ENCODE data around the gene GRAMD1B. TPM values are rescaled to one million over a fixed set of nuclear protein-coding genes. Genes with fewer than 3 reads are reported as not detected.
"Not testable (repeated sequence)": the region's sequence is repeated elsewhere in the genome, so short reads cannot be mapped to it uniquely, and the experiment has no call there.

The GRAMD1B gene
- total RNA-seq, 1 donor from 2014 or later, result 8.5 TPM

DNA sequence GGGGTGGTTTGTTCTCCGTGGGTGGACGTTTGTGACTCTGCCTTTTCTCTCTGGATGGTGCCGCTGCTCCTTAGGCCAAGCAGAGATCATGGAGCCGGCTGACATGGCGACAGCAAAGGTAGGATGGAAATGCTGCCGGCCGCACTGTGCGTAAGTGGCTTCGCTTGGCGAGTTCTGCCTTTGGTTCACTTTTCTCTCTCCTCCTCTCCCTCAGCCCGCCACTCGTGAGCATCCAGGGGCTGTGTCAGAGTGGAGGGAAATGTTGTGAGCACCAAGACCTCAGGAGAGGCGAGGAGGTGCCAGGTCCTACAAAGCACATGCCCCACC is 80.5 kb downstream of the GRAMD1B start:
- Mint-ChIP-seq H3K9me3 (no peaks in the 10 kb centered on the region), H3K4me1 (peaks cover 34% of the 10 kb centered on the region), H3K27ac (ENCODE audit: unreplicated experiment) (no peak overlapping the region), H3K4me3 (no peak overlapping the region), H3K27me3 (ENCODE audit: low read depth) (no peaks in the 10 kb centered on the region), H3K36me3 (ENCODE audit: low read depth) (no peaks in the 10 kb centered on the region)
- no peak for TF ChIP-seq CTCF (conservative IDR thresholded peaks at IDR 0.05)
- no peak for DNase-seq (ENCODE audit: low read depth, low spot score)

DNA sequence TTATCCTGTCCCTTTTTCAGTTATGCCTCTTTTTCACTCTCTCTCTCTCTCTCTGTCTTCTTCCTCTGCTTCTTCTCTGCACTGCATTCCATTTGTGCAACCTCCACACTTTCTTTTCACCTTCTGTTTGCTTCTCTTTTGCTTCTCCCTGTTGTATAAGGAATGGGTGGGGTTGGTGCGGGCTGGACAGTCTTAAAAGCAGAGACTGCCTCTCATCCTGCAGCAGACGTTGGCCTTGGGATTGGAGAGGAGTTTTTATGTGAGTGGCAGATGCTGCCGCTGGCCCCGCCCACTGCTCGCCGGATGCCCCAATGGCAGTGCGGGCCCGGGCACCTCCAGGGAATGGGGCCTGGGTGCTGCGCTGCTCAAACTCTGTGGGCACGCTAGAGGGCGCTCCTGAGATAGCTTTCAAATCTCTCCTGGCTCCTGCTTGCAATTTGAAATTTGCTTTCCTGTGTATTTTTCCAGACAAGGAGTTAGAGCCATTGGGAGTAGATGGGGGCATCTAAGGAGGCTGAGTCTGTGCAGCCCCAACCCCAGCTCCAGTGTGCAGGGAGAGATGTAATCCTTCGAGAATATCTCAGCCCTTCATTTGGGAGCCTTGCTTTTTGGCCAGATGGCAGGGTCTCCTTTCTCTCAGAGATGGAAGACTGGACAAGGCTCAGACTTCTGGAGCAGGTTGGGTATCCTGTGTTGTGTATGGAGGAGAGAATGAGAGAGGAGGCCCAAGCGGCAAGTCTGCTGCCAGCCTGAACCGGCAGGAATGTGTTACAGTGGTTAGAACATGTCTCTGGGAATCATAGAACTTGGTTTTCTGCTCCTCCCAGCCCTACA is 81.2 kb downstream of the GRAMD1B start:
- peaks cover 27% of the 10 kb centered on the region for H3K4me1 Mint-ChIP-seq
- TF ChIP-seq CTCF (conservative IDR thresholded peaks at IDR 0.05), result peak; percentile 94
- H3K9me3 Mint-ChIP-seq, result no peaks in the 10 kb centered on the region
- no peaks in the 10 kb centered on the region for H3K27me3 Mint-ChIP-seq (ENCODE audit: low read depth)
- DNase-seq (ENCODE audit: low read depth, low spot score), result peak; percentile 94
- peak overlapping the region; percentile 41 for H3K4me3 Mint-ChIP-seq
- H3K27ac Mint-ChIP-seq (ENCODE audit: unreplicated experiment), result peak overlapping the region; percentile 17
- no peaks in the 10 kb centered on the region for H3K36me3 Mint-ChIP-seq (ENCODE audit: low read depth)

- H3K4me3 Mint-ChIP-seq; H3K9me3 Mint-ChIP-seq; H3K36me3 Mint-ChIP-seq (ENCODE audit: low read depth); H3K27me3 Mint-ChIP-seq (ENCODE audit: low read depth); H3K27ac Mint-ChIP-seq (ENCODE audit: unreplicated experiment); DNase-seq (ENCODE audit: low read depth, low spot score): not testable (repeated sequence)
- peaks cover 26% of the 10 kb centered on the region for H3K4me1 Mint-ChIP-seq
These were observed 83.2 kb downstream of the GRAMD1B start for GRCh38 chr11:123513309-123513708.

- Mint-ChIP-seq H3K4me3 (no peak overlapping the region), H3K9me3 (peaks cover under 1% of the 10 kb centered on the region), H3K27ac (ENCODE audit: unreplicated experiment) (no peak overlapping the region), H3K36me3 (ENCODE audit: low read depth) (no peaks in the 10 kb centered on the region), H3K27me3 (ENCODE audit: low read depth) (no peaks in the 10 kb centered on the region), H3K4me1 (peaks cover 21% of the 10 kb centered on the region)
- TF ChIP-seq CTCF (conservative IDR thresholded peaks at IDR 0.05), result no peak
- DNase-seq (ENCODE audit: low read depth, low spot score), result no peak
These were observed 86.2 kb downstream of the GRAMD1B start for GRCh38 chr11:123516238-123516637.

- Mint-ChIP-seq H3K4me3 (no peak overlapping the region), H3K27ac (ENCODE audit: unreplicated experiment) (no peak overlapping the region), H3K9me3 (peaks cover 4% of the 10 kb centered on the region), H3K36me3 (ENCODE audit: low read depth) (peaks cover 3% of the 10 kb centered on the region), H3K27me3 (ENCODE audit: low read depth) (no peaks in the 10 kb centered on the region), H3K4me1 (peaks cover 18% of the 10 kb centered on the region)
- TF ChIP-seq CTCF (conservative IDR thresholded peaks at IDR 0.05), result no peak
- no peak for DNase-seq (ENCODE audit: low read depth, low spot score)
These were observed 87.7 kb downstream of the GRAMD1B start for GRCh38 chr11:123517559-123518364.
